PC-9 (cell line): ENCODE measurements around the gene ST6GALNAC3. TPM values are rescaled to one million over a fixed set of nuclear protein-coding genes. Genes with fewer than 3 reads are reported as not detected.
"Not testable (repeated sequence)": the region's sequence is repeated elsewhere in the genome, so short reads cannot be mapped to it uniquely, and the experiment has no call there.

ENCODE experiments used
- BruUV-seq: library from RNA; stranded (reverse); fragments of 400-500 nt; replicated peaks from 2 replicates; lab custom pipeline; 2021; lab: Mats Ljungman, UMichigan
- CTCF ChIA-PET: fragments of 300-600 bp; sonication (Branson Sonifier 250); formaldehyde crosslinking; loops from one replicate; lab custom pipeline; 2022; ENCODE audit warnings: antibody characterized with exemption; lab: Charles Lee
- POLR2A ChIA-PET: fragments of 300-600 bp; sonication (Branson Sonifier 250); formaldehyde crosslinking; loops from one replicate; lab custom pipeline; 2022; ENCODE audit warnings: antibody characterized with exemption; ENCODE audit not compliant: unreplicated experiment; lab: Charles Lee
- DNase-seq, 2 experiments: peaks; one replicate each; pipeline versions ENCODE4 v3.0.0 to v3.0.0-alpha.2; 2015 to 2022; ENCODE audit warnings: mixed read lengths in 1 of 2
- H2AFZ ChIP-seq: fragments of 200-600 bp; sonication (generic); 2 replicates; pipeline ENCODE4 v1.8.1; 2017; ENCODE audit warnings: antibody characterized with exemption
- H3F3A ChIP-seq: fragments of 200-600 bp; sonication (generic); 2 replicates; pipeline ENCODE4 v1.8.1; 2017; ENCODE audit warnings: antibody characterized with exemption, mild to moderate bottlenecking, low read depth; ENCODE audit not compliant: insufficient read depth
- H3K27ac ChIP-seq: fragments of 200-600 bp; sonication (generic); 2 replicates; pipeline ENCODE4 v1.6.1; 2016; ENCODE audit warnings: mixed run types
- H3K27me3 ChIP-seq: fragments of 200-600 bp; sonication (generic); 2 replicates; pipeline ENCODE4 v1.6.1; 2016; ENCODE audit warnings: low read depth, mixed run types; ENCODE audit not compliant: insufficient read depth
- H3K36me3 ChIP-seq: fragments of 200-600 bp; sonication (generic); 2 replicates; pipeline ENCODE4 v1.6.1; 2016; ENCODE audit warnings: low read depth, mixed run types
- H3K4me1 ChIP-seq: fragments of 200-600 bp; sonication (generic); replicated peaks from 2 replicates; pipeline ENCODE4 v1.6.1; 2016; ENCODE audit warnings: mixed run types; ENCODE audit not compliant: insufficient read depth
- H3K4me2 ChIP-seq: fragments of 200-600 bp; sonication (generic); 2 replicates; pipeline ENCODE4 v1.6.1; 2017; ENCODE audit warnings: mixed run types
- H3K4me3 ChIP-seq: fragments of 200-600 bp; sonication (generic); 2 replicates; pipeline ENCODE4 v1.6.1; 2016; ENCODE audit warnings: mixed run types
- H3K79me2 ChIP-seq: fragments of 200-600 bp; sonication (generic); 2 replicates; pipeline ENCODE4 v1.6.1; 2017; ENCODE audit warnings: low read depth, mixed run types
- H3K9me2 ChIP-seq: fragments of 200-600 bp; sonication (generic); 2 replicates; pipeline ENCODE4 v1.8.1; 2017; ENCODE audit warnings: mild to moderate bottlenecking; ENCODE audit not compliant: insufficient read depth
- H3K9me3 ChIP-seq: fragments of 200-600 bp; sonication (generic); 2 replicates; pipeline ENCODE4 v1.8.1; 2016; ENCODE audit warnings: low read depth; ENCODE audit not compliant: insufficient read depth
- H4K20me1 ChIP-seq: fragments of 200-600 bp; sonication (generic); 2 replicates; pipeline ENCODE4 v1.8.1; 2017; ENCODE audit not compliant: insufficient read depth
- CTCF ChIP-seq: fragments of 200-600 bp; sonication (generic); conservative IDR thresholded peaks from 2 replicates; pipeline ENCODE4 v1.6.1; 2017; ENCODE audit warnings: mixed run types, antibody characterized with exemption, mild to moderate bottlenecking, moderate library complexity
- EZH2 ChIP-seq: fragments of 200-600 bp; sonication (generic); IDR thresholded peaks from 2 replicates; pipeline ENCODE4 v1.8.0; 2017; ENCODE audit warnings: antibody characterized with exemption, low read depth
- intact Hi-C: fragments of 100-400 bp; cut with micrococcal nuclease; formaldehyde crosslinking; loops from one replicate; pipeline ENCODE4 v1.10.0; 2022; ENCODE audit not compliant: unreplicated experiment
- total RNA-seq: library from RNA; stranded (reverse); gene quantifications from 2 replicates; pipeline ENCODE4 v1.2.3, GENCODE V29; 2021

ST6GALNAC3 gene
- total RNA-seq, 1 experiment from 2014 or later = 0.04 TPM

GRCh38 chr1:76092812-76093211 is 18.3 kb downstream of the ST6GALNAC3 start:
- H3K9me3 ChIP-seq = no peaks in the 10 kb centered on the region
- POLR2A ChIA-PET = no interaction called here

DNA sequence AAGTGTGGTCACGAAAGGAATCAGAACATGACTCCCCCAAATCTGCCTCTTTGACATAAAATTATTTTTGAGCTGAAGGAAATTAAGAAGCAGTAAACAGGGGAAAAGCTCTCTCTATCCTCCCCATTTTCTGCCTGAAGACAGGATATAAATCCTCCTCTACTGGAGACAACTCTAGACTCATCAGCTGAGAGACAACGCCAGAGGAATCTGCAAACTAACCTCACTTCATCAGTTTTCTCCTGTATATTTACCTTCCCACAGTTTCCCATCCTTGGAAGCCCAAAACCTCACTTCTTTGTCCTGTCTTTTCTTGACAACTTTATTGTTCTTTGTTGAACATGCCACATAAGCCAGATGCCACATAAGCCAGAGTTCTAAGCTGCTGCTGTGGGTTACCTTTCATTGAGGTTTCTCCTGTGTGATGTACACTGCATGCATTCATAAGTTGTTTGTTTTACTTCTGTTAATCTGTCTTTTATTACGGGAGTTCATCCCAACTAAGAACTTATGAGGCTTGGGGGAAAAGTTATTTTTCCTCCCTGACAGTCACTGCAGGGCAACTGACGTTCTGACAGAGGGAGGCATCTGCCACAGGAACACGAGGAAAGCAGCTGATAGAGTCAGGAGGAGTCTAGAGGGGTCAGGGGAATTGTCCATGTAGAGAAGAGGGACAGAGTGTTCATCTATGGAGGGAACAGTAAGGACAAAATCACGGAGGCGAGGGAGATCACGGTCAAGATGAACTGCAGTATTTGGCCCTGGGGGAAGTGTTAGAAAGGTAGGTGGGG is 19.2 kb downstream of the ST6GALNAC3 start:
- Histone ChIP-seq H3K4me3 (no peak overlapping the region), H3F3A (no peaks in the 10 kb centered on the region), H2AFZ (0 out of 2 replicates have a peak overlapping the region, but pooled peaks have one; percentile 15), H3K4me1 (no peaks in the 10 kb centered on the region), H3K27me3 (no peaks in the 10 kb centered on the region), H3K9me3 (no peaks in the 10 kb centered on the region), H3K4me2 (no peak overlapping the region), H3K36me3 (no peaks in the 10 kb centered on the region), H3K9me2 (no peaks in the 10 kb centered on the region), H3K79me2 (no peaks in the 10 kb centered on the region), H3K27ac (no peak overlapping the region), H4K20me1 (no peaks in the 10 kb centered on the region)
- no TSS peak for BruUV-seq
- CTCF ChIA-PET = no interaction called here
- intact Hi-C loops = no loop called here
- POLR2A ChIA-PET = no interaction called here
- no peak for TF ChIP-seq CTCF
- TF ChIP-seq EZH2 = no peak
- no peak for DNase-seq

More at GRCh38 chr1:76092812-76093211, 18.3 kb downstream of the ST6GALNAC3 start:
- Histone ChIP-seq H3K27ac (no peak overlapping the region), H3K79me2 (no peaks in the 10 kb centered on the region), H3K9me2 (no peaks in the 10 kb centered on the region), H3K36me3 (no peaks in the 10 kb centered on the region), H3K4me2 (no peak overlapping the region), H3F3A (no peaks in the 10 kb centered on the region), H2AFZ (no peak overlapping the region), H4K20me1 (no peaks in the 10 kb centered on the region), H3K4me1 (no peaks in the 10 kb centered on the region), H3K27me3 (no peaks in the 10 kb centered on the region), H3K4me3 (no peak overlapping the region)
- no peak for TF ChIP-seq CTCF
- TF ChIP-seq EZH2 = no peak
- CTCF ChIA-PET = no interaction called here
- BruUV-seq = no TSS peak
- intact Hi-C loops = no loop called here
- DNase-seq = no peak

DNA sequence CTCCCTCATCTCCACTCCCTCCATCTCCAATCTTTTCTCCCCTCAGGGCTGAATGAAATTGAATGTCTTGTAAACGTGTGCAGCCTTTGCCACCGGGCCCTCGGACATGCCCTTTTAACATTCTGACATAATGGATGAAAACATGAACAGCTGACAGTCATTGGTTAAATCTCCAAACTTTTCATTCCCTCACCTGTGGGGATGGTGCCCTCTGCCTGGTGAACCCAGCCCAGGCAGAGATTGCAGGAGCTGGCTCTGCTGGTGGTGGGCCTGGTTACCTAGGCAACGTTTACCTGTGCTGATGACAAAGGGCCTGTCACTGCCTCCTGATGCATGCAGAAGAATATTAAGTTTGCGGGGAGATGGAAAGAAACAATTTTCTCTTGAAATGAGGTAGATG is 21.3 kb downstream of the ST6GALNAC3 start:
- CTCF ChIA-PET = no interaction called here
- Histone ChIP-seq H3K27ac (no peak overlapping the region), H3K27me3 (no peaks in the 10 kb centered on the region), H3K36me3 (no peaks in the 10 kb centered on the region), H3K4me3 (no peak overlapping the region), H3K9me2 (no peaks in the 10 kb centered on the region), H3F3A (no peaks in the 10 kb centered on the region), H4K20me1 (no peaks in the 10 kb centered on the region), H3K4me1 (no peaks in the 10 kb centered on the region), H3K4me2 (no peak overlapping the region), H2AFZ (no peak overlapping the region), H3K79me2 (no peaks in the 10 kb centered on the region), H3K9me3 (no peaks in the 10 kb centered on the region)
- intact Hi-C loops = no loop called here
- TF ChIP-seq EZH2 (no peak), CTCF (no peak)
- POLR2A ChIA-PET = no interaction called here
- BruUV-seq = no TSS peak
- no peak for DNase-seq

DNA sequence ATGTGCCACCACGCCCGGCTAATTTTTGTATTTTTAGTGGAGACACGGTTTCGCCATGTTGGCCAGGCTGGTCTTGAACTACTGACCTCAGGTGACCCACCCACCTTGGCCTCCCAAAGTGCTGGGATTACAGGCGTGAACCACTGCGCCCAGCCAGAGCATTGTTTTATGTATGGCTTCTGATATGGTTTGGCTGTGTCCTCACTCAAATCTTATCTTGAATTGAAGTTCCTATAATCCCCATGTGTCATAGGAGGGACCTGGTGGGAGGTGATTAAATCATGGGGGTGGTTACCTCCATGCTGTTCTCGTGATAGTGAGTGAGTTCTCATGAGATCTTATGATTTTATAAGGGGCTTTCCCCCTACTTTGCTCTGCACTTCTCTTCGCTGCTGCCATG is 22.5 kb downstream of the ST6GALNAC3 start:
- H3F3A ChIP-seq, H3K4me1 ChIP-seq, H3K27ac ChIP-seq, H3K79me2 ChIP-seq, POLR2A ChIA-PET, CTCF ChIA-PET, BruUV-seq, H3K36me3 ChIP-seq, H3K9me3 ChIP-seq, H3K4me3 ChIP-seq, H3K4me2 ChIP-seq, H3K9me2 ChIP-seq, H2AFZ ChIP-seq, H3K27me3 ChIP-seq, DNase-seq, H4K20me1 ChIP-seq, intact Hi-C loops: not testable (repeated sequence)
